OCI-LY3 (cell line): ENCODE measurements around the gene RSL1D1.

Source experiments
- H2AFZ ChIP-seq: fragments of 200-600, 300-600 bp; shearing (Covaris generic); 2 replicates; pipeline ENCODE4 v1.6.0; 2014; ENCODE audit warnings: antibody characterized with exemption, low read depth, low read length
- H3K27ac ChIP-seq: fragments of 200-600, 300-600 bp; sonication (generic); 2 replicates; pipeline ENCODE4 v1.5.1; 2014; ENCODE audit warnings: mild to moderate bottlenecking, low read length, moderate library complexity, mixed read lengths
- H3K27me3 ChIP-seq: fragments of 200-600, 300-600 bp; sonication (generic); 2 replicates; pipeline ENCODE4 v1.6.1; 2014; ENCODE audit warnings: low read depth, low read length, mixed read lengths
- H3K36me3 ChIP-seq: fragments of 200-600, 300-600 bp; sonication (generic); replicated peaks from 2 replicates; pipeline ENCODE3; 2014; ENCODE audit warnings: low read depth, low read length, mixed read lengths
- H3K4me1 ChIP-seq: fragments of 300-600, 200-600 bp; sonication (generic); 2 replicates; pipeline ENCODE4 v1.6.1; 2014; ENCODE audit warnings: low read length, mixed read lengths
- H3K4me2 ChIP-seq: fragments of 200-600, 300-600 bp; sonication (generic); 2 replicates; pipeline ENCODE4 v1.6.1; 2014; ENCODE audit warnings: low read length, mixed read lengths
- H3K4me3 ChIP-seq: fragments of 300-600, 200-600 bp; sonication (generic); 2 replicates; pipeline ENCODE4 v1.5.1; 2014; ENCODE audit warnings: antibody characterized with exemption, mild to moderate bottlenecking, low read length, moderate library complexity
- H3K79me2 ChIP-seq: fragments of 300-600, 200-600 bp; shearing (Covaris generic); 2 replicates; pipeline ENCODE4 v1.6.1; 2014; ENCODE audit warnings: mild to moderate bottlenecking, low read length, mixed read lengths
- H3K9ac ChIP-seq: fragments of 300-600, 200-600 bp; shearing (Covaris generic); 2 replicates; pipeline ENCODE4 v1.6.0; 2014; ENCODE audit warnings: mild to moderate bottlenecking, low read length, moderate library complexity
- H3K9me3 ChIP-seq: fragments of 200-600, 300-600 bp; shearing (Covaris generic); 2 replicates; pipeline ENCODE4 v1.6.1; 2014; ENCODE audit warnings: low read length, mixed read lengths; ENCODE audit not compliant: insufficient read depth
- H4K20me1 ChIP-seq: fragments of 200-600, 300-600 bp; sonication (generic); 2 replicates; pipeline ENCODE4 v1.6.1; 2016; ENCODE audit warnings: low read length, mixed read lengths; ENCODE audit not compliant: insufficient read depth
- EZH2phosphoT487 ChIP-seq: fragments of 200-600 bp; shearing (Covaris generic); IDR thresholded peaks from 2 replicates; pipeline ENCODE4 v1.6.1; 2018; ENCODE audit warnings: antibody characterized with exemption, mixed run types, low read depth
- TF ChIP-seq, protein P1 (sequence below): fragments of 200-600, 300-600 bp; sonication (generic); IDR thresholded peaks from 2 replicates; pipeline ENCODE4 v1.5.1; 2014; ENCODE audit warnings: antibody characterized with exemption, low read length, low read depth

Gene RSL1D1

GRCh38 chr16:11844499-11844898 is 6.8 kb downstream of the RSL1D1 start:
- no peak overlapping the region for H3K27ac ChIP-seq
- H3K79me2 ChIP-seq: peaks cover 56% of the 10 kb centered on the region
- peaks cover 34% of the 10 kb centered on the region; the same call in 1 of the 2 replicates for H4K20me1 ChIP-seq
- H3K9me3 ChIP-seq: no peaks in the 10 kb centered on the region
- no peaks in the 10 kb centered on the region for H3K27me3 ChIP-seq
- H3K36me3 ChIP-seq: peaks cover 74% of the 10 kb centered on the region
- no peak overlapping the region for H3K4me2 ChIP-seq
- no peaks in the 10 kb centered on the region for H3K4me1 ChIP-seq
- H3K4me3 ChIP-seq: no peak overlapping the region
- H2AFZ ChIP-seq: no peak overlapping the region
- no peak overlapping the region for H3K9ac ChIP-seq
- TF ChIP-seq, protein P1, sequence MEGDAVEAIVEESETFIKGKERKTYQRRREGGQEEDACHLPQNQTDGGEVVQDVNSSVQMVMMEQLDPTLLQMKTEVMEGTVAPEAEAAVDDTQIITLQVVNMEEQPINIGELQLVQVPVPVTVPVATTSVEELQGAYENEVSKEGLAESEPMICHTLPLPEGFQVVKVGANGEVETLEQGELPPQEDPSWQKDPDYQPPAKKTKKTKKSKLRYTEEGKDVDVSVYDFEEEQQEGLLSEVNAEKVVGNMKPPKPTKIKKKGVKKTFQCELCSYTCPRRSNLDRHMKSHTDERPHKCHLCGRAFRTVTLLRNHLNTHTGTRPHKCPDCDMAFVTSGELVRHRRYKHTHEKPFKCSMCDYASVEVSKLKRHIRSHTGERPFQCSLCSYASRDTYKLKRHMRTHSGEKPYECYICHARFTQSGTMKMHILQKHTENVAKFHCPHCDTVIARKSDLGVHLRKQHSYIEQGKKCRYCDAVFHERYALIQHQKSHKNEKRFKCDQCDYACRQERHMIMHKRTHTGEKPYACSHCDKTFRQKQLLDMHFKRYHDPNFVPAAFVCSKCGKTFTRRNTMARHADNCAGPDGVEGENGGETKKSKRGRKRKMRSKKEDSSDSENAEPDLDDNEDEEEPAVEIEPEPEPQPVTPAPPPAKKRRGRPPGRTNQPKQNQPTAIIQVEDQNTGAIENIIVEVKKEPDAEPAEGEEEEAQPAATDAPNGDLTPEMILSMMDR: no peak
- TF ChIP-seq EZH2phosphoT487: no peak

GRCh38 chr16:11843861-11844260 is 7.5 kb downstream of the RSL1D1 start:
- no peaks in the 10 kb centered on the region for H3K27me3 ChIP-seq
- no peak overlapping the region for H3K4me3 ChIP-seq
- H3K4me1 ChIP-seq: no peaks in the 10 kb centered on the region
- H4K20me1 ChIP-seq: peaks cover 32% of the 10 kb centered on the region; the same call in 1 of the 2 replicates
- H3K27ac ChIP-seq: no peak overlapping the region
- H2AFZ ChIP-seq: no peak overlapping the region
- TF ChIP-seq, protein P1: no peak
- no peak for TF ChIP-seq EZH2phosphoT487
- H3K4me2 ChIP-seq: no peak overlapping the region
- peaks cover 71% of the 10 kb centered on the region for H3K36me3 ChIP-seq
- H3K9me3 ChIP-seq: no peaks in the 10 kb centered on the region
- peaks cover 50% of the 10 kb centered on the region for H3K79me2 ChIP-seq
- H3K9ac ChIP-seq: no peak overlapping the region

GRCh38 chr16:11843206-11843605 is 8.1 kb downstream of the RSL1D1 start:
- peaks cover 43% of the 10 kb centered on the region for H3K79me2 ChIP-seq
- TF ChIP-seq EZH2phosphoT487: no peak
- TF ChIP-seq, protein P1: no peak
- H3K27ac ChIP-seq: no peak overlapping the region
- no peak overlapping the region for H3K4me2 ChIP-seq
- H3K36me3 ChIP-seq: peaks cover 71% of the 10 kb centered on the region
- no peak overlapping the region for H2AFZ ChIP-seq
- H3K9ac ChIP-seq: no peak overlapping the region
- H3K4me1 ChIP-seq: no peaks in the 10 kb centered on the region
- H3K27me3 ChIP-seq: no peaks in the 10 kb centered on the region
- no peak overlapping the region for H3K4me3 ChIP-seq
- H4K20me1 ChIP-seq: peaks cover 25% of the 10 kb centered on the region; the same call in 1 of the 2 replicates
- no peaks in the 10 kb centered on the region for H3K9me3 ChIP-seq

DNA sequence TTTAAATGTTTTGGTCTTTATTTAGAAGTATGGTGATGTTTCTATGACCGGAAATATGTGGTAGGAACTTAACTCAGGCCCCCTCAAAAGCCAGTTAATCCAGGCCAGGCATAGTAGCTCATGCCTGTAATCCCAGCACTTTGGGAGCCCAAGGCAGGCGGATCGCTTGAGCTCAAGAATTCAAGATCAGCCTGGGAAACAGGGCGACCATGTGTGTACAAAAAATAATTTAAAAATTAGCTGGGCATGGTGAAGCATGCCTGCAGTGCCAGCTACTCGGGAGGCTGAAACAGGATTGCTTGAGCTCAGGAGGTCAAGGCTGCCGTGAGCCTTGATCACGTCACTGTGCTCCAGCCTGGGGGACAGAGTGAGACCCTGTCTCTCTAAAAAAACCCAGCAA is 10.3 kb downstream of the RSL1D1 start:
- TF ChIP-seq EZH2phosphoT487: no peak
- TF ChIP-seq, protein P1: no peak
- Histone ChIP-seq H3K27ac (no peak overlapping the region), H3K36me3 (peaks cover 76% of the 10 kb centered on the region)

More for the DNA sequence above, 10.3 kb downstream of the RSL1D1 start:
- Histone ChIP-seq H3K27me3 (no peaks in the 10 kb centered on the region), H3K9me3 (no peaks in the 10 kb centered on the region), H4K20me1 (peaks cover 27% of the 10 kb centered on the region; the same call in 1 of the 2 replicates), H3K4me1 (no peaks in the 10 kb centered on the region), H3K4me3 (no peak overlapping the region), H3K79me2 (peaks cover 24% of the 10 kb centered on the region), H3K9ac (no peak overlapping the region), H3K4me2 (no peak overlapping the region), H2AFZ (no peak overlapping the region)
